RWPE1 (cell line): Measurements from ENCODE around the gene CBR3.
A peak's percentile ranks its signal among the peaks of the same experiment; 100 is the strongest.
"Not testable (repeated sequence)": the region's sequence is repeated elsewhere in the genome, so short reads cannot be mapped to it uniquely, and the experiment has no call there.

ENCODE experiments used
- CTCF ChIA-PET: fragments of 350-600 bp; sonication (Branson Sonifier 250); formaldehyde crosslinking; extraction: SDS; loops from one replicate; lab custom pipeline; 2021; lab: Yijun Ruan, JAX
- POLR2A ChIA-PET: fragments of 400-600 bp; formaldehyde crosslinking; extraction: SDS; loops from one replicate; lab custom pipeline; 2020; ENCODE audit warnings: antibody characterized with exemption; ENCODE audit not compliant: low non-redundant PET; lab: Yijun Ruan, JAX
- DNase-seq: peaks from one replicate; pipeline ENCODE4 v3.0.0; 2012; ENCODE audit warnings: low spot score
- H3K27ac ChIP-seq: fragments of 450-650 bp; 2 replicates; pipeline ENCODE4 v1.5.1; 2017
- CTCF ChIP-seq: fragments of 450-650 bp; conservative IDR thresholded peaks from 2 replicates; pipeline ENCODE4 v1.5.1; 2017; ENCODE audit warnings: low read depth, mild to moderate bottlenecking

CBR3 gene

GRCh38 chr21:36097427-36098181 lies 37.3 kb upstream of the CBR3 start:
- POLR2A ChIA-PET: interaction anchor here (0.9 kb wide), 1 partner anchor 28 kb away, joined by 3 read pairs; no protein-coding TSS in a partner anchor
- CTCF ChIA-PET: no interaction called here

GRCh38 chr21:36098182-36098532 lies 36.7 kb upstream of the CBR3 start:
- ChIA-PET POLR2A (no interaction called here), CTCF (no interaction called here)
- no peak overlapping the region for H3K27ac ChIP-seq
- no peak for TF ChIP-seq CTCF
- no peak for DNase-seq

More at GRCh38 chr21:36097427-36098181, 37.3 kb upstream of the CBR3 start:
- H3K27ac ChIP-seq: peak overlapping the region; percentile 46
- no peak for DNase-seq
- no peak for TF ChIP-seq CTCF

- no peak for DNase-seq
- TF ChIP-seq CTCF: no peak
- ChIA-PET POLR2A (no interaction called here), CTCF (no interaction called here)
- no peak overlapping the region for H3K27ac ChIP-seq
These were observed 35.9 kb upstream of the CBR3 start for GRCh38 chr21:36099000-36099399.

- CTCF ChIA-PET, POLR2A ChIA-PET, DNase-seq, H3K27ac ChIP-seq: not testable (repeated sequence)
These were observed 35.1 kb upstream of the CBR3 start for GRCh38 chr21:36099695-36100211.

GRCh38 chr21:36100971-36101641 lies 33.8 kb upstream of the CBR3 start:
- ChIA-PET CTCF (interaction anchor here (0.7 to 1.1 kb wide), 3 partner anchors 12 to 618 kb away, joined by 3 to 7 read pairs (median 3); no protein-coding TSS in a partner anchor), POLR2A (no interaction called here)
- no peak overlapping the region for H3K27ac ChIP-seq
- no peak for DNase-seq
- no peak for TF ChIP-seq CTCF

GRCh38 chr21:36103434-36103833 lies 31.4 kb upstream of the CBR3 start:
- TF ChIP-seq CTCF: no peak
- DNase-seq: no peak
- ChIA-PET CTCF (no interaction called here), POLR2A (no interaction called here)
- H3K27ac ChIP-seq: no peak overlapping the region
